Parathyroid adenoma (tissue), 2 donors: Measurements from ENCODE around the gene PAGR1.
A peak's percentile ranks its signal among the peaks of the same experiment; 100 is the strongest.

ENCODE experiments used
- H2AFZ ChIP-seq: fragments of 300-600 bp; sonication (generic); one replicate; pipeline ENCODE4 v1.7.0; 2017; ENCODE audit warnings: antibody characterized with exemption, mild to moderate bottlenecking
- H3K27ac ChIP-seq: fragments of 300-600 bp; sonication (generic); one replicate; pipeline ENCODE4 v1.7.0; 2017
- H3K27me3 ChIP-seq: fragments of 300-600 bp; sonication (generic); one replicate; pipeline ENCODE4 v1.7.0; 2017; ENCODE audit warnings: low read length; ENCODE audit not compliant: control insufficient read depth, insufficient read depth
- H3K36me3 ChIP-seq: fragments of 300-600 bp; sonication (generic); one replicate; pipeline ENCODE4 v1.7.0; 2017; ENCODE audit warnings: low read length; ENCODE audit not compliant: control insufficient read depth, insufficient read depth
- H3K4me1 ChIP-seq: fragments of 300-600 bp; sonication (generic); one replicate; pipeline ENCODE4 v1.7.0; 2017; ENCODE audit warnings: control low read depth
- H3K4me2 ChIP-seq: fragments of 300-600 bp; sonication (generic); one replicate; pipeline ENCODE4 v1.7.0; 2017; ENCODE audit warnings: low read length
- H3K4me3 ChIP-seq: fragments of 300-600 bp; sonication (generic); one replicate; pipeline ENCODE4 v1.7.0; 2017; ENCODE audit warnings: low read depth, low read length
- H3K79me2 ChIP-seq: fragments of 300-600 bp; sonication (generic); one replicate; pipeline ENCODE4 v1.7.0; 2017; ENCODE audit warnings: control low read depth
- H3K9ac ChIP-seq: fragments of 300-600 bp; sonication (generic); one replicate; pipeline ENCODE4 v1.7.0; 2017; ENCODE audit warnings: mild to moderate bottlenecking
- H3K9me3 ChIP-seq: fragments of 300-600 bp; sonication (generic); one replicate; pipeline ENCODE4 v1.7.0; 2017; ENCODE audit warnings: low read length; ENCODE audit not compliant: control insufficient read depth
- TF ChIP-seq, protein P1 (sequence below): fragments of 300-600 bp; sonication (generic); IDR thresholded peaks from one replicate; pipeline ENCODE4 v1.7.0; 2017; ENCODE audit warnings: antibody characterized with exemption, mild to moderate bottlenecking
- donor health status: primary hyperparathyroidism.

Gene PAGR1

DNA sequence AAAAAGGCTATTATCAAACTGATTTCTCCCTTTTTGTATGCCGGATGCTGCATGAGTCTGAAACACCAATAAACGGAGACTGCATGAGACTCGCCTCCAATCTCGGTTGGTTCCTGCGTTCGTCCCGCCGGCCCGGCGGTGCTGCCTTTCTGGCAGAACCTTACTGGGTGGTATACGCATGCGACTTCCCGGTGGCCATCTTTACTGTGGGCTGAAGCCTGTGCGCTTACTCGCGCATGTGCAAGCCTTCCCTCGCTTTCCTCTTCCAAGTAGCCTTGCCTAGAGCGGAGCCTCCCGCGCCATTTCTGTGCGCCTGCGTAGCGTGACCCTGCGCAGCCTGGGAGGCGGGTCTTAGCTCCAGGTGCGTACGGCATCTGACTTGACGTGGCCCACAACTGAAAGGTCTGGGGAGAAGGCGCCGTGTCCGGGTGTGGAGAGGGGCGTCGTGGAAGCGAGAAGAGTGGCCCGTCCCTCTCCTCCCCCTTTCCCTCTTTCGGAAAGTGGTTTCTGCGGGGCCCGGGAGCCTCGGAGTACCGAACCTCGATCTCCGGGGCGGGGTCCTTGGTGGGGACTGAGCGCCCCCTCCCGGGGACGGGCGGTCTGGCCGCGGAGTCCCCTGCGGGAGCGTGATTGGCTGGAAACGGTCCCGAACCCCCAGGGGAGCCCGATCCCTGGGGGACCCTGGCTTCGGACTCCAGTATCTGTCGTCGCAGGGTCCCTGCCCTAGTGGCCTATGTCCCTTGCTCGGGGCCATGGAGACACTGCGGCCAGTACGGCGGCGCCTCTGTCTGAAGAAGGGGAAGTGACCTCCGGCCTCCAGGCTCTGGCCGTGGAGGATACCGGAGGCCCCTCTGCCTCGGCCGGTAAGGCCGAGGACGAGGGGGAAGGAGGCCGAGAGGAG, at the start of gene PAGR1:
Gene PAGR1 (plus strand): TSS at position 360 of the 901 bp plus-strand sequence. CDS start 374 bp downstream, at position 734.
- Histone ChIP-seq H3K27me3 (no peaks in the 10 kb centered on the region), H3K9me3 (no peaks in the 10 kb centered on the region), H2AFZ (peak within 1 kb of the TSS; percentile 96), H3K4me2 (peak within 1 kb of the TSS; percentile 89), H3K27ac (peak within 1 kb of the TSS; percentile 95), H3K79me2 (peaks cover 17% of the 10 kb centered on the region), H3K4me3 (peak within 1 kb of the TSS; percentile 89), H3K9ac (peak within 1 kb of the TSS; percentile 47), H3K36me3 (no peaks in the 10 kb centered on the region), H3K4me1 (peaks cover 13% of the 10 kb centered on the region)
- TF ChIP-seq, protein P1, sequence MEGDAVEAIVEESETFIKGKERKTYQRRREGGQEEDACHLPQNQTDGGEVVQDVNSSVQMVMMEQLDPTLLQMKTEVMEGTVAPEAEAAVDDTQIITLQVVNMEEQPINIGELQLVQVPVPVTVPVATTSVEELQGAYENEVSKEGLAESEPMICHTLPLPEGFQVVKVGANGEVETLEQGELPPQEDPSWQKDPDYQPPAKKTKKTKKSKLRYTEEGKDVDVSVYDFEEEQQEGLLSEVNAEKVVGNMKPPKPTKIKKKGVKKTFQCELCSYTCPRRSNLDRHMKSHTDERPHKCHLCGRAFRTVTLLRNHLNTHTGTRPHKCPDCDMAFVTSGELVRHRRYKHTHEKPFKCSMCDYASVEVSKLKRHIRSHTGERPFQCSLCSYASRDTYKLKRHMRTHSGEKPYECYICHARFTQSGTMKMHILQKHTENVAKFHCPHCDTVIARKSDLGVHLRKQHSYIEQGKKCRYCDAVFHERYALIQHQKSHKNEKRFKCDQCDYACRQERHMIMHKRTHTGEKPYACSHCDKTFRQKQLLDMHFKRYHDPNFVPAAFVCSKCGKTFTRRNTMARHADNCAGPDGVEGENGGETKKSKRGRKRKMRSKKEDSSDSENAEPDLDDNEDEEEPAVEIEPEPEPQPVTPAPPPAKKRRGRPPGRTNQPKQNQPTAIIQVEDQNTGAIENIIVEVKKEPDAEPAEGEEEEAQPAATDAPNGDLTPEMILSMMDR, result peak; percentile 93

DNA sequence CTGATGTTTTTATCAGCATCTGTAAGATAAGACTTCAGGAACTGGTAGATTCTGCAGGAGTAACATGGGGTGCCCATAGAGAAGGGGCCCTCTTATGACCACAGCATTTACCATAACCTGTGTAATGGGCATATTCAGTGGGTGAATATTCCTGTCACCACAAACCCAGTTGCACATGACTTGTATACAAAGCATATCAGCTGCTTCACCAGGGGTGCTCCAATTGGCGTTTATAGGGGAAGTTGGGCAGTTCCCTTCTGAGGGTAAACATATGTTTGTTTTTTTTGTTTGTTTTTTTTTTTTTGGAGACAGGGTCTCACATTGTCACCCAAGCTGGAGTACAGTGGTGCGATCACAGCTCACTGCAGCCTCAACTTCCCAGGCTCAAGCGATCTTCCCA, 49.4 kb upstream of the PAGR1 start:
- no peaks in the 10 kb centered on the region for H3K9me3 ChIP-seq
- no peak overlapping the region for H2AFZ ChIP-seq
- no peak overlapping the region for H3K9ac ChIP-seq
- H3K79me2 ChIP-seq, result no peaks in the 10 kb centered on the region
- H3K36me3 ChIP-seq, result no peaks in the 10 kb centered on the region
- H3K4me2 ChIP-seq, result no peak overlapping the region
- H3K27ac ChIP-seq, result no peak overlapping the region
- H3K27me3 ChIP-seq, result no peaks in the 10 kb centered on the region
- no peak overlapping the region for H3K4me3 ChIP-seq
- TF ChIP-seq, protein P1, result no peak
- peaks cover 18% of the 10 kb centered on the region for H3K4me1 ChIP-seq

DNA sequence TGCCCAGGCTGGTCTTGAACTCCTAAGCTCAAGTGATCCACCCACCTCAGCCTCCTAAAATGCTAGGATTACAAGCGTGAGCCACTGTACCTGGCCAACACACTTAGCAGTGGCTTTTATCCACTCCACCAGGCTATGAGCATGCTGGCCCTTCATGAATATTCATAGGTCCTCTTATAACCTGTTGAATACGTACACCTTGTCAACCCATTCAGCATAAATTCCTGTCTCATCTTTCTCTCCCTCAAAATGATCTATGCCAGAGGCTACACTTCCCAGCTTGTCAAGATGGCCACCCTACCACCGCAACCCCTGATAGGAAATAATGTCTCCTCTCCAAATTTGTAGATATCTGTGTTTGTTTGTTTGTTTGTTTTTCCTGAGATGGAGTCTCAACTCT, 48.9 kb upstream of the PAGR1 start:
- Histone ChIP-seq H3K4me2 (no peak overlapping the region), H3K27me3 (no peaks in the 10 kb centered on the region)

DNA sequence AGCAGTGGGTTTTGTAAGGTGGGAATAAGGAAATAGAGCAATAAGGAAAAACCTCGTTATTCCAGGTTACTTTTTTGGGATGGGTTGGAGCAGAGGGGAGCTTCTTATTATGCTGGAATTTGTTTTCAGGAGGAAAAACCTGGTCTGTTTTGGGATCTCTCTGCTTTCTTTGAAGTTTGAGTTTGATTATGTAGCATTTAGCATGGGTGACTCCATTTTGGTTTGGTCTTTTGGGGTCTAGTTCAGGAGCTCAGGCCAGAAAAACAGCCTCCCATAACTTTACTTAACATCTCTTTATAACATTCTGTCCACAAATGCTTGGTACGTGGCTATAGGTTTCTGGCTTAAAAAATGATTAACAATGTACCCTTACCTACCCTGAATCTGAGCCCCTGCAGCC, 46.4 kb upstream of the PAGR1 start:
- Histone ChIP-seq H3K27ac (no peak overlapping the region), H3K4me1 (peaks cover 14% of the 10 kb centered on the region), H3K9ac (no peak overlapping the region), H3K4me3 (no peak overlapping the region), H3K79me2 (no peaks in the 10 kb centered on the region), H3K4me2 (no peak overlapping the region), H3K27me3 (no peaks in the 10 kb centered on the region), H3K36me3 (no peaks in the 10 kb centered on the region), H3K9me3 (no peaks in the 10 kb centered on the region), H2AFZ (no peak overlapping the region)
- TF ChIP-seq, protein P1, result no peak

More for the DNA sequence above, 48.9 kb upstream of the PAGR1 start:
- Histone ChIP-seq H3K36me3 (no peaks in the 10 kb centered on the region), H3K4me1 (peaks cover 16% of the 10 kb centered on the region), H3K27ac (no peak overlapping the region), H2AFZ (no peak overlapping the region), H3K79me2 (no peaks in the 10 kb centered on the region), H3K9ac (no peak overlapping the region), H3K4me3 (no peak overlapping the region), H3K9me3 (no peaks in the 10 kb centered on the region)
- TF ChIP-seq, protein P1, result no peak
